C4-2B (cell line): ENCODE measurements around the gene GMFB.

Experiments used
- ZFX ChIP-seq: fragments of 450-650 bp; IDR thresholded peaks from 2 replicates; pipeline ENCODE4 v1.6.1; 2017
- TF ChIP-seq, protein P1 (sequence below): fragments of 450-650 bp; conservative IDR thresholded peaks from 2 replicates; pipeline ENCODE4 v1.5.1; 2017; ENCODE audit warnings: mild to moderate bottlenecking

DNA sequence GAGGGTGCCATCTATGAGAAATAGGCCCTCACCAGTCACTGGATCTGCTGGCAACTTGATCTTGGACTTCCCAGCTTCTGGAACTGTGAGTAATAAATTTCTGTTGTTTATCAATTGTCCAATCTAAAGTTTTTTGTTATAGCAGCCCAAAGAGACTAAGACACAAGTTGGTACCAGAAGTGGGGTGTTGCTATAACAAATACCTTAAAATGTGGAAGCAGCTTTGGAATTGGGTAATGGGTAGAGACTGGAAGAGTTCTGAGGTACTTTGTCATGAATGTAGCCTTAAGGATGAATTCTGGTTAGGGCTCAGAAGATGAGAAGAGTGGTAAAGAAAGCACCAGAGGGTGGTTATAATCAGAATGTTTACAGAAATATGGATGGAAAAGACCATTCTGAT lies 21.5 kb downstream of the GMFB start:
- TF ChIP-seq, protein P1, sequence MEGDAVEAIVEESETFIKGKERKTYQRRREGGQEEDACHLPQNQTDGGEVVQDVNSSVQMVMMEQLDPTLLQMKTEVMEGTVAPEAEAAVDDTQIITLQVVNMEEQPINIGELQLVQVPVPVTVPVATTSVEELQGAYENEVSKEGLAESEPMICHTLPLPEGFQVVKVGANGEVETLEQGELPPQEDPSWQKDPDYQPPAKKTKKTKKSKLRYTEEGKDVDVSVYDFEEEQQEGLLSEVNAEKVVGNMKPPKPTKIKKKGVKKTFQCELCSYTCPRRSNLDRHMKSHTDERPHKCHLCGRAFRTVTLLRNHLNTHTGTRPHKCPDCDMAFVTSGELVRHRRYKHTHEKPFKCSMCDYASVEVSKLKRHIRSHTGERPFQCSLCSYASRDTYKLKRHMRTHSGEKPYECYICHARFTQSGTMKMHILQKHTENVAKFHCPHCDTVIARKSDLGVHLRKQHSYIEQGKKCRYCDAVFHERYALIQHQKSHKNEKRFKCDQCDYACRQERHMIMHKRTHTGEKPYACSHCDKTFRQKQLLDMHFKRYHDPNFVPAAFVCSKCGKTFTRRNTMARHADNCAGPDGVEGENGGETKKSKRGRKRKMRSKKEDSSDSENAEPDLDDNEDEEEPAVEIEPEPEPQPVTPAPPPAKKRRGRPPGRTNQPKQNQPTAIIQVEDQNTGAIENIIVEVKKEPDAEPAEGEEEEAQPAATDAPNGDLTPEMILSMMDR = no peak
- TF ChIP-seq ZFX = no peak
